NCI-H748 (cell line): Measurements from ENCODE around the gene CYGB.

Experiments used
- DNase-seq: peaks from one replicate; lab custom pipeline; 2025; ENCODE audit not compliant: unreplicated experiment; lab: John Stamatoyannopoulos, UW

CYGB gene

GRCh38 chr17:76501827-76502307 is 35.6 kb downstream of the CYGB start:
- DNase-seq: no peak

GRCh38 chr17:76501018-76501826 is 36.3 kb downstream of the CYGB start, which contains the start of gene RHBDF2:
Gene RHBDF2 (minus strand): TSS chr17:76501423. CDS start chr17:76481524, 19,899 bp downstream.
- DNase-seq: peak; percentile 69

DNA sequence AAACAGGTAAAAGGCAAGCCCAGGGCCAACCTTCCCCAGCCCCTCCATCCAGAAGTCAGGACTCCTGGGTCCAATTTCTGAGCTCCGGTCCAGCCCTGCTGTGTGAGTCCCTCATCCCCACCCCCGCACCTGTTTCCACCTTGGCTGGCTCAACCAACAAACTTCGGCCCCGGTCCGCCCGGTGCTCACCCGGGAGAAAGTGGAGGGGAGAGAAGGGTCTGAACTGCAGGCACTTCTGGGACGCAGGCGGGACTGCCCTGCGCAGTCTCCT is 36.8 kb downstream of the CYGB start:
- no peak for DNase-seq

- peak; percentile 18 for DNase-seq
Measured at GRCh38 chr17:76500074-76500746, 37.3 kb downstream of the CYGB start.

DNA sequence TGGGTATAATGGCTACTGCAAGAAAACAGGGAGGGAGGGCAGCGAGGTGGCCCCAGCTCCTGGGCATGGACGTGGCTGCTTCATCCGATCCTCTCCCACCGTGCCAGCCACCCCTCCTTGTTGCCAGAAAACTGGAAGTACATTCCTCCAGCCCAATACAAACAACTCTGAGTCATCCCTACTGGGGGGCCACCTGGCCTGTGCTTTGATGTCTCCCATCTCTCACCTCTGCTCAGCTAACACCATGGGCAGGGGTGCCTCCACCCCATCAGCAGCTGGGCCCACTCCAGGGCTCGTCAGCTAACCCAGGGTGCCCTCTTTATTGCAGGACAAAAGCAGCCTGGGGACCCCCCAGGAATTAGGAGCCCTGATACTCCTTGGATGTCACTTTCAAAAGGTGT is 38.2 kb downstream of the CYGB start:
- no peak for DNase-seq

GRCh38 chr17:76498876-76499251 is 38.6 kb downstream of the CYGB start:
- DNase-seq: no peak

GRCh38 chr17:76497979-76498875 is 39.3 kb downstream of the CYGB start:
- DNase-seq: no peak

- no peak for DNase-seq
Measured at GRCh38 chr17:76497699-76497978, 39.9 kb downstream of the CYGB start.

DNA sequence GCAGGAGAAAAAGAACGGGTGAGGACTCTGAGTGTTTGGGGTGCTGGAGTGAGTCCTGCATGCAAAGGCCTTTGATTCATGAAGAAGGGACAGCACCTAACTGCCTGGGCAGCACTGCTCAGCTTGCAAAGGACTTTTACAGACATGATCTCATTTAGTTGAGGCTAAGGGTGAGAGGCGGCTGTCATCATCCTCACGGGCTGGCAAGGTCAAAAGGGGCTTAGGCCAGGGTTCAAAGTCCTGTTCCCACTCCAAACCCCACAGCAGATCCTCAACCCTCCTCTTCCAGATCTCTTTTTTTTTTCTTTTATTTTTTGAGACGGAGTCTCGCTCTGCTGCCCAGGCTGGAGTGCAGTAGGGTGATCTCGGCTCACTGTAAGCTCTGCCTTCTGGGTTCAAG is 41.0 kb downstream of the CYGB start:
- DNase-seq: no peak

DNA sequence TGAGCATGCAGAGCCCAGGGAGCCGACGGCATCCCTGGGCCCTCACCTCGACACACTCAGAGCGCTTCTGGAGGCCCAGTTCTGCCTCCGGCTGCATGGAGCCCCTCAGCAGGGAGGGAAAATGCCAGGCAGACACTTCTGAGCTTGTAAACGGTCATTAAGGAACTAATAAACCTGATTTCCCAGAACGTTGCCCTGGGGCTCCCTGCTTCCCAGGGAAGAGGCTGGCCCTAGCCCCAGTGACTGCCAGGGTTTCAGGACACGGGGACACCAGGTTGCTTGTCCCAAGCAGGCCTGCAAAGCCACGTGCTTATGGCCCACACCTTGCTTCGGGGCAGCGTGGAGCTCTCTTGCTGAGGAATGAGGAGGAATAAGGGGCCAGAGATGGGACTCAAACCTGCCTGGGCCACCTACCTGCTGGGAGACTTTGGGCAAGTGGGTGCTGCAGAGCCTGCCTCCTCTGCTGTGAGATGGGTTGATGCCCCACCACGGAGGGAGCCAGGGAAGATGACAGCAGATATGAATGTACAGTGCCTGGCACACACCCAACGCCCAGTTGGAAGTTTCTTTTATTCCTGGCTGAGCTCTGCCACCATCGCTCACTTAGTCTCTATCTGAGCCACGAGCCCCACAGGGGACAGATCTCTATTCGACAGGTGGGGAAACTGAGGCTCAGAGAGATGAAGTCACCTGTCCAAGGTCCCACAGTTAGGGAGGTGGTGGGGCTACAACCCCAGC is 41.7 kb downstream of the CYGB start:
- no peak for DNase-seq

DNA sequence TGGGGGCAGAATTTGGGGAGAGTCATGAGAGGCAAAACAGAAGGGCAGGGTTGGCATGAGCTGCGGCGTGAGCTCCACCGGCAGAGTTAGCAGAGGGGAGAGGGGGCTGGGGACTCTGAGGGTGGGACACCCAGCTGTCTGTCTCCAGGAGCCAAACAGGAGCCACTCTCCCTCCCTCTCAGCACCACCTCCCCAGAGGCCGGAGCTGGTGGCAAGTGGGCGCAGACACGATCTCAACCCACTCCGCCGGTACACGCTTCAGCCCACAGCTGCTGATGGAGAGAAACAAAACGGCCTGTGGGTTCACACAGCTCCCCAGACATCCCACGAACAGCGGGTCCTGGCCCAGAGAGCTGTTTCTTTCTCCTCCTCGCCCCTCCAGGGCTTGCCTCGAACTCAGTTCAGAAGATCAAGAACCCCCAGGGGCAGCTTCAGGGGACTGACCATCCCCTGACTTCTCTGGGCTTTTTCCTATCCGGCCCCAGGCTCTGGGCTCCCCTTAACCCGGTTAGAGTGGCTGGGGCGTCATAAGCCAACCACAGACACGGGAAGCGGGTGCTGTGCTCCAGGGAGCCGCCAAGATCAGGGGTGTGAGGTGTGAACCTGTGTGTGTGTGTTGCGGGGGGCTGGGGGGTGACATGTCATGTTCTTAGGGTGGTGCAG is 43.9 kb downstream of the CYGB start:
- DNase-seq: no peak

- no peak for DNase-seq
Measured at GRCh38 chr17:76492989-76493501, 44.5 kb downstream of the CYGB start.

DNA sequence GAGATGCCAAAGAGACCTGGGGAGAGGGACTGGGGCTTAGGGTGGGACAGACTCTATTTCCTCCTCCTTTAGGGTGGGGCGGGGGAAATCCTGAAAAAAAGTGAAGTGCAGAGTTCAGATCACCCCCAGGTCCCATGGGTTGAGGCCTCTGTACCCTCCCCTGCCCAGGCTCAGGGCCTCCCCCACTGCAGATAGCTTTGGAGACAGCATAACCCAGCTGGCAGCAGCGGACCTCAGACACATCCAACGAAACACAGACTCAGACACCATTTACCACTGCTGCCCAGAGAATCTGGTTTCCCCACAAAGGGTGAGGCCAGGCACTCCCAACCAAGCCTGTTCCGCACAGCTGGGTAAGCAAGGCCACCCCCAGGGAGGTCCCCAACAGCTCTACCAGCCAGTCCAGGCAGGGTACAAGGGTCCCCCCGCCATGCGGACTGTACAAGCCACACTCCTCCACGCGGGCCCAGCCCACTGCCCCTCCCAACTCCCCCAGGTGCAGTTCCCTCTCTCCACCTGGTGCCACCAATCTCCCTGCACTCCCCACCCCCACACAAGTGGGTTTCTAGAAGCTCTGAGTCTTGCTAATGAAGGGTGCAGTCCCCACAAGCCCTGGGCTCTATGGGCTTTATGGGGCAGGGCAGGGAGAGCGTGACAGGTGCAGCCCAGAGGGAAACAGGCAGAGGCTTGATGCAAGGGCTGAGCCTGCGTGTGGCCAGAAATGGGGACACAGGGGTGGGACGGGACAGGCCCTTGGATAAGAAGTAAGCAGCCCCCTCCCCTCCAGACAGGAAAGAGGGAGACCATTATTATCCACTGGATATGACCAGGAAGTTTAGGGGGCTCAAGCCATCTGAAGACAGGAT is 45.2 kb downstream of the CYGB start:
- peak; percentile 4 for DNase-seq

DNA sequence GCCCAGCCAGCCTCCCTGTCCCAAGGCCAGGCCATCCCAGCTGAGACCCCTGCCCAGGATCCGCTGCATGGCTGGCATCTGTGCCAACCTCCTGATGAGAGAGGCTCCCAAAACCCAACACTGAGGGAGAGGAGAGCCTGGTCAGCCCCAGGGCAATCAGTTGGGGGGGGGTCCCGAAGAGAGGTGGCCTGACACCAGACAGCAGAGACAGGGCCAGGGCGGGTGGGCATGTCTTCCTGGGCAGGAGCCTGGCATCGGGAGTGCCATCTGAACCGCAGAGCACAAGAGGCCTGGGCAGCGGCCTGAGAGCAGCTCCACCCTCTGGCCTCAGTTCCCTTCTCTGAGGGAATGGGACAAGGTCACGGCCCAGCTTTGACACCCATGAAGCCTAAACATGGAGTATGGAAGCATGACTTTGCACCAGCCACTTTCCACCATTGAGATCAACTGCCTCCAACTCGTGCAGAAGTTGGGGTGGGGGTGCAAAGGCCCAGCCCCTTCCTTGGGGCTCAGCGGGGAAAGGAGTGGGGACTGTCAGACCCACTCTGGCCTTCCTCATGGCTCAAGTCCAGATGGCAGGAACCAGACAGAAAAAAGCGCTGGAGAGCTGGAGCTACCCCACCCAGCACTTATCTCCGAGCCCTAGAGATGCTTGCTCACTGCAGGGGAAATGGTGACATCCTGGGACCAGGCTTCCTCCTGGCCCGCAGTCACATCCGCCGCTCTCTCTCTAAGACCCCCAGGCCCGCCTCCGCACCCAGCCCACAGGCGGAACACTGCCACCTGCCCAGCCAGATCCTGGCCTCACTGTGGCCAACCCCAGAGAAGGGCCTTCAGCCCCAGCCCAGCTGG is 46.0 kb downstream of the CYGB start:
- no peak for DNase-seq

- DNase-seq: no peak
Measured at GRCh38 chr17:76490112-76490710, 47.3 kb downstream of the CYGB start.

DNA sequence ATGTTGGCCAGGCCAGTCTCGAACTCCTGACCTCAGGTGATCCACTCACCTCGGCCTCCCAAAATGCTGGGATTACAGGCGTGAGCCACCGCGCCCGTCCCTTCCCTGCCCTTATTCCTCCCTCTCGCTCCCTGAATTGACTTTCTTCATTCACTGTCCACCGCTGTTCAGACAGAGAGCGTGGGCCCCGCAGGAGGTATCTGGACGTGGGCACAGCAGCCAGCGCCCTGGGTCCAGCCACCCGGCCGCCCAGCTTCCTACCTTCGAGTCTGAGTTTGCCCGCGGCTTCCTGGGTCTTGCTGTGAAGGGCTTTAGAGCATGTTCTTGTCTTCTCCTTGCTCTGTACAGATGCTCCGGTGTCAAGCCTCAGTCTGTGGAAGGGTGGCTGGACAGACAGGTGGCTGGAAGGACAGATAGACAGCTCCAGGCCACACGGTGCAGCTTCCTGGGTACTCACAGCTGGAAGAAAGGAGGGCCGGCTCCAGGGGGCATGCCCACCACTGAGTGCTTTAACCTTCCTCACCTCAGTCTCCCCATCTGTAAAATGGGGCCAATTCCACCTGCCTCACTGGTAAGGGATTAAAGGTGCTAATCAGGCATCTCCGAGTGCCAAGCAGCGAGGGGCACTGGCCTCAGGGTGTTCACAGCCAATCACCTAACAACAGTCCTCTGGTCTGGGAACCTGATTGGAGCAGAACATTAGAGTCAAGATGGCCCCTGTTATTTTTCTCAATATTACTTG is 49.9 kb downstream of the CYGB start:
- no peak for DNase-seq

DNA sequence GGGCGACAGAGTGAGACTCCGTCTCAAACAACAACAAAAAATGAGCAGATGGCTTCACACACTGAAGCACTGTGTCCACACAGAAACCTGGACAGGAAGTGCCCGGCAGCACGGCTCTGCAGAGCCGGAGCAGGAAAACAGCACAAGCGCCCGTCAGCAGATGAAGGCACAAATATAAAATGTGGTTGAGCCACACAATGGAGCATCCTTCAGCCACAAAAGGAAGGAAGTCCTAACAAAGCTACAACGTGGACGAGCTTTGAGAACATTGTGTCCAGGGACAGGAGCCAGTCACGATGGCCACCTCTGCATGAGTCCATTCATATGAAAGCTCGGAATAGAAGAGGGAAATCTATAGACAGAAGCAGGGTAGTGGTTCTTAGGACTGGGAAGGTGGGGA is 51.9 kb downstream of the CYGB start:
- DNase-seq: peak; percentile 57
